Mammary epithelial cell (primary cell): ENCODE measurements around the gene DHRS2.
"Not testable (repeated sequence)": the region's sequence is repeated elsewhere in the genome, so short reads cannot be mapped to it uniquely, and the experiment has no call there.

Source experiments
- EZH2 ChIP-seq: IDR thresholded peaks from 2 replicates; pipeline ENCODE4 v1.6.1; 2012; ENCODE audit warnings: low read length, inconsistent platforms, borderline replicate concordance
- TF ChIP-seq, protein P1 (sequence below), 2 donors: IDR thresholded peaks in 1 of 2; conservative IDR thresholded peaks in 1 of 2; 2 replicates each; pipeline ENCODE4 v1.5.1; 2011 to 2012; ENCODE audit warnings: inconsistent platforms in 2 of 2, low read length in 2 of 2, mild to moderate bottlenecking in 2 of 2, control low read depth in 1 of 2, low read depth in 1 of 2; ENCODE audit not compliant: insufficient read depth in 1 of 2; ENCODE audit errors: extremely low read depth in 1 of 2

DNA sequence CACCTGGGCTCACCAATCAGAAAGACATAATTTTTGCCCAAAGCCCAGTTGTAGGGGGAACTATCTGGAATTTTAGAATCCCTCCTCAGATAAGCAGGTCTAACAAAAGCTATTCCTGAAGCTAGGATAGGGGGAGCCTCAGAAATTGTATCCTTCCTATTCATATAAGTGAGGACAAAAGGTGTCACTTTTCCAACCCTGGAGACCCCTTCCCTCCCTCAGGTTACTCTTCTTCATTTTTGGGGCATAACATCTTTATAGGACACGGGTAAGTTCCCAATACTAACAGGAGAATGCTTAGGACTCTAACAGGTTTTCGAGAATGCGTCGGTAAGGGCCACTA, 1.1 kb downstream of the DHRS2 start:
- TF ChIP-seq, protein P1, sequence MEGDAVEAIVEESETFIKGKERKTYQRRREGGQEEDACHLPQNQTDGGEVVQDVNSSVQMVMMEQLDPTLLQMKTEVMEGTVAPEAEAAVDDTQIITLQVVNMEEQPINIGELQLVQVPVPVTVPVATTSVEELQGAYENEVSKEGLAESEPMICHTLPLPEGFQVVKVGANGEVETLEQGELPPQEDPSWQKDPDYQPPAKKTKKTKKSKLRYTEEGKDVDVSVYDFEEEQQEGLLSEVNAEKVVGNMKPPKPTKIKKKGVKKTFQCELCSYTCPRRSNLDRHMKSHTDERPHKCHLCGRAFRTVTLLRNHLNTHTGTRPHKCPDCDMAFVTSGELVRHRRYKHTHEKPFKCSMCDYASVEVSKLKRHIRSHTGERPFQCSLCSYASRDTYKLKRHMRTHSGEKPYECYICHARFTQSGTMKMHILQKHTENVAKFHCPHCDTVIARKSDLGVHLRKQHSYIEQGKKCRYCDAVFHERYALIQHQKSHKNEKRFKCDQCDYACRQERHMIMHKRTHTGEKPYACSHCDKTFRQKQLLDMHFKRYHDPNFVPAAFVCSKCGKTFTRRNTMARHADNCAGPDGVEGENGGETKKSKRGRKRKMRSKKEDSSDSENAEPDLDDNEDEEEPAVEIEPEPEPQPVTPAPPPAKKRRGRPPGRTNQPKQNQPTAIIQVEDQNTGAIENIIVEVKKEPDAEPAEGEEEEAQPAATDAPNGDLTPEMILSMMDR (conservative IDR thresholded peaks at IDR 0.05 in 1 of 2, IDR thresholded peaks at IDR 0.05 in 1 of 2; ENCODE audit: extremely low read depth in 1 of 2, insufficient read depth in 1 of 2, low read depth in 1 of 2, low read length in 2 of 2) = not testable (repeated sequence)
- TF ChIP-seq EZH2 = not testable (repeated sequence)
